Measurements from ENCODE around the gene KCNT1.

Gene KCNT1

DNA sequence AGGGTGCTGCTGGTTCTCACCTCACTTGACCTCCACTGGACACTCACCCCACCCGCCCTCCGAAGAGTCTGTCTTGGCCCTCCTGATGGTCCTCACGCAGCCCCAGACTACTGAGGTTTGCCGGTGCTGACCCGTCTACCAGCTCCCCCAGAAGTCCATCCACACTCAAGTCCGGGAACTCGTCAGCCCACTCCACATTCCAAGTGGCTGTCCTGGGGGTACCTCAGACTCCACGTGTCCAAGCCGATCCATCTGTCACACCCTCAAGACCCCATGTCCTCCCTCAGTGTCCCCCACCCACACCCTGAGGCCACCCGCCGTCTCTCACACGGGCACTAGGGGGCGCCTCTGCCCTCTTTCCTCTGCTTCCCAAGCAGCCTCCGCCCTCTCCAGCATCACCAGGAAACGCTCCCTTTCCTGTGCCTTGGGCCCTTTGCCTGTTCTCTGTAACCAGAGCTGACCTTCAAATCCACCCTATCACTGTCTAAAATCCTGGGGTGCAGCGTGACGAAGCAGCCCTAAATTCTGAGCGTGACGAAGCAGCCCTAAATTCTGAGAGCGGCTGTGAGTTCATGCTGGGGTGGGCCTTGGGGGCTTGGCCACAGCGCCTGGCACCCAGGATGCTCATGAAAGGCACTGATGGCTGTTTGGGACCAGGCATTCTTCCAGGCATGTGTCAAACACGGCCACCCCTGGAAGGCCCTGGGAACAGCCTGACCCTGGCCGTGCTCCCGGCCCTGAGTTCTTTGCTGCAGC lies 95.7 kb downstream of the KCNT1 start:
- DNase-seq (ENCODE audit: low read depth in 2 of 2), result no peak

DNA sequence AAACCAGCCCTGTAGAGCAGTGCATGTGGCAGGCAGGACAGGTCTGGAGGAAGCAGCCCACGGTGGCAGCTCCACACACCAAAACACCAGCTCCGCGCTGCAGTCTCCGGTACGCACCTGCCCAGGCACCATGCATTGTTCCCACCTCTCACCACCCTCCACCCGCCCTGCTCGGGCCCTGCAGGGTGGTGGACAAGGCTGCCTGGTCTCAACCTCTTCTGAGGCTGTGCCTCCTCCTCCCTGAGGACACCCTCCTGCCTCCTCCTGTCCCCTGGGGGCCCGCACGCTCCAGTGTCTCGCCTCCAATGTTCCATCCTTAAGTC lies 96.2 kb downstream of the KCNT1 start:
- no peak for DNase-seq (ENCODE audit: low read depth in 2 of 2)

GRCh38 chr9:135799261-135799660 lies 97.3 kb downstream of the KCNT1 start:
- no peak for DNase-seq (ENCODE audit: low read depth in 2 of 2)

GRCh38 chr9:135801070-135801469 lies 99.1 kb downstream of the KCNT1 start:
- DNase-seq (ENCODE audit: low read depth in 2 of 2), result no peak

DNA sequence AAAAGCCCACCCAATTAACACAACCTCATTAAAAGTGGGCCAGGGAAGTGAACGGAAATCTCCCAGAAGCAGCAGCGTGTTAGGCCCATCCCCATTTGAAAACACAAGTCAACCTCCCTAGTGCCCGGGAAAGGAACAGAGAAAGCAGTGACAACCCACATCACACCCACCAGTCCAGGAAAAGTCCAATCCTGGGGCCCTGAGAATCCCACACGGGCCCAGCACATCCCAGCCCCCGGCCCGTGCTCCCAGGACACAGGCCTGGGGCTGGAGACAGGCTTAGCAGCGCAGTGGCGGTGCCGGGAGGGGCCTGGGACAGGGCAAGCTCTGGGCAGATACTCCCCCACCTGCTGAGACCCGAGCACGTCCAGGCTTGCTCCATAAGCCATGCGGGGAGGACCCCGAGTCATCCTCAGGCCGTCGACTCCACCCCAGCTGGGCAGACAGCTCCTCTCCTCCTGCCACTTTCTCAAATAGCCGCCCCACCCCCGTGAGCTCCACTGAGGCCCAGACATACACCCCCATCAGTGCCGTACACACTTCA lies 101.0 kb downstream of the KCNT1 start:
- DNase-seq (ENCODE audit: low read depth in 2 of 2), result no peak

DNA sequence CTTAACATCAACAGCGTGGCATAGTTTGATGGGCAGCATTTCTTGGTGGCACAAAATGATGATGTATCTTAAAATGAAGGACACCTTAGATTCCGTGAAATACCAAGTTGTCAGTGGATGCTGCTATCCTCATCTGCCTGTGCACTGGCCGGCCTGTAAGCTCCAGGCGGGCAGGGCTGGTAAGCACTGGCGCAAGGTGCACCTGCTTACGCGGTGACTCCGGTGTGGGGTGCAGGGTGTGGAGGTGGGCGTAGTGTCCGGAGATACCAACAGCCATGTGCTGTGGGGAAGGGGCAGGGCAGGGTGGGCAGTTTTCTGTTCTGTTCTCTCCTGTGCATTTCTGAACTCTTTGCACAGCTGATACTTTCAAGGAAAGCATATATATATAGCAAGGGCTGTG lies 101.5 kb downstream of the KCNT1 start:
- DNase-seq (ENCODE audit: low read depth in 2 of 2), result no peak

- no peak for DNase-seq (ENCODE audit: low read depth in 2 of 2)
Measured at GRCh38 chr9:135804581-135805421, 102.8 kb downstream of the KCNT1 start.

- no peak for DNase-seq (ENCODE audit: low read depth in 2 of 2)
Measured at GRCh38 chr9:135805422-135806022, 103.5 kb downstream of the KCNT1 start.

- no peak for DNase-seq (ENCODE audit: low read depth in 2 of 2)
Measured at GRCh38 chr9:135809166-135809565, 107.2 kb downstream of the KCNT1 start.

DNA sequence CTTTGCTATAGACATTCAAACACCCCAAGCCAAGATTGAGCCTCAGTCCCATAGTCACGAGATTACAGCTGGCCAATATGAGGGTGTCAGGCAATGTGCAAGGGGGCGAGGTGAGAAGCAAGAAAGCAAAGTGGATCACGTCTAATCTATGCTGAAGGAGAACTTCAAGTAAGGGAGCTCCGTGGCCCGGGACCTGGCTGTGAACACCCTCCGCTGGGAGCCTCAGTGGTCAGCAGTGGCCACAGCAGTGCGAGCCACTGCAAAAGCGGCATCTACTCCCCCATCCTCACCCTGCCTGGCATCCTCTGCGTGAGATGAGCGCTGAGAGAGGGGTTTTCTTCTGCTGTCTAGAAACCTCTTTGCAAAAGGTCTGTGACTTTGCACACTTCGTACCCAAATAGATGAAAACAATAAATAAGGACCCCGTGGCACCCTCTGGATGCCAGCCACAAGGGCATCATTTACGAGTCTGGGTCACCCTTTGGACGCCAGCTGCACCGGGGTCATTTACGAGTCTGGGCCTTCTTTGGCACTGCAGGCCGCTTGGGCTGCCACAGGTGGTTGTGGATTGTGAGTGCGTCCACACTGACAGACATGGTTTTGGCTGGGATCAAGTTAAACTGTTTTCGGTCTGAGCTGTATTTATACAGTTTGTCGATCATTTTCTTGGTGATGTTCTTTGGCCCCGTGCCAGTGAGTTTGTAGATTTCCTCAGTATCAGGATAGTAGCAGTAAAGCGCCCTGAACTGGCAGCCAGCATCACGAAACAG lies 109.0 kb downstream of the KCNT1 start:
- DNase-seq (ENCODE audit: low read depth in 2 of 2), result no peak

DNA sequence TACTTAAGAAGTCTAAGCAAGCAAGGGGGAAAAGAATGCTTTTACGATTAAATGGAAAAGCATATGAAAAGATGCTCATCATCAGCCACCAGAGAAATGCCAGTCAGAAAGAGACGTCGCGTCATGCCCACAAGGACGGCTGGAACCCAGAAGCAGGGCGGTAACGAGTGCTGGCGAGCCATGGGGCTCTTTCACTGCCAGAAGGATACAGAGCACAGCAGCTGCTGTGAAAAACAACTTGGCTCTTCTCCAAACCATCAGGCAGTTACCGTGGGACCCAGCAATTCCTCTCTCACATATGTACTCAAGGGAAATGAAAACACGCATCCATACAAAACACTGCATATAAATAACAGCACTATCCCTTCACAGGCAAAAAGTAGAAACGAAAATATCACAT lies 109.8 kb downstream of the KCNT1 start:
- no peak for DNase-seq (ENCODE audit: low read depth in 2 of 2)

GRCh38 chr9:135812961-135813360 lies 111.0 kb downstream of the KCNT1 start:
- DNase-seq (ENCODE audit: low read depth in 2 of 2), result no peak

GRCh38 chr9:135813671-135814290 lies 111.8 kb downstream of the KCNT1 start:
- no peak for DNase-seq (ENCODE audit: low read depth in 2 of 2)

DNA sequence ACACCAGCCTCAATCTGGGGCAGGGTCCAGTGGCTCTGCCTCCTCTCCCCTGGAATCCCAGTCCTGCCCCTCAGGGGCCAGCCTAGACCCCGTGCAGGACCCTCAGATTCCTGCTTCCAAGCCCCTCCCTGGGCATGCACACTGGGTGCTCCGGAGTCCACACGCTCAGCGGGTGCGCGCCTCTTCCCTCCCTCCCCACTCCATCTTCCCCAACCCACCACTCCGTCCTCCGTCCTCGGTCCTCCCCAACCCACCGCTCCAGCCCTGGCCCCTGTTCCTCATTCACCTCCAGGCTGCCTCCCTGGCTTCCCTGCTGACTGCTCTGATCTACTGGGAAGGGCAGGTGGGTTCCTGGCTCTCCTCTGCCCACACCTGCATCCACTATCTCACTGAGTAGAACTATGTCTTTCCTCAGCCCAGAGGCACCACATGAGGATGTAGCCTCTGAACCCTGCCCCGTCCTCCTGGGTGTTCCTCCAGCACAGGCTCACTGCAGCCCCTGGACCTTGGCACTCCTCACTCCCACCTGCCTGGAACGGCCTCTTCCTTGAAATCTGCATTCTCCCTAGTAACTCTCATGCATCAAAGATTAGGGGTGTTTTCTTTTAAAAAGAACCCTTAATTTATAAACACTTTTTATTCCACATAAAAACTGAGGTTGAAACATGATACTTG lies 112.6 kb downstream of the KCNT1 start:
- no peak for DNase-seq (ENCODE audit: low read depth in 2 of 2)

- no peak for DNase-seq (ENCODE audit: low read depth in 2 of 2)
Measured at GRCh38 chr9:135815413-135815812, 113.4 kb downstream of the KCNT1 start.

DNA sequence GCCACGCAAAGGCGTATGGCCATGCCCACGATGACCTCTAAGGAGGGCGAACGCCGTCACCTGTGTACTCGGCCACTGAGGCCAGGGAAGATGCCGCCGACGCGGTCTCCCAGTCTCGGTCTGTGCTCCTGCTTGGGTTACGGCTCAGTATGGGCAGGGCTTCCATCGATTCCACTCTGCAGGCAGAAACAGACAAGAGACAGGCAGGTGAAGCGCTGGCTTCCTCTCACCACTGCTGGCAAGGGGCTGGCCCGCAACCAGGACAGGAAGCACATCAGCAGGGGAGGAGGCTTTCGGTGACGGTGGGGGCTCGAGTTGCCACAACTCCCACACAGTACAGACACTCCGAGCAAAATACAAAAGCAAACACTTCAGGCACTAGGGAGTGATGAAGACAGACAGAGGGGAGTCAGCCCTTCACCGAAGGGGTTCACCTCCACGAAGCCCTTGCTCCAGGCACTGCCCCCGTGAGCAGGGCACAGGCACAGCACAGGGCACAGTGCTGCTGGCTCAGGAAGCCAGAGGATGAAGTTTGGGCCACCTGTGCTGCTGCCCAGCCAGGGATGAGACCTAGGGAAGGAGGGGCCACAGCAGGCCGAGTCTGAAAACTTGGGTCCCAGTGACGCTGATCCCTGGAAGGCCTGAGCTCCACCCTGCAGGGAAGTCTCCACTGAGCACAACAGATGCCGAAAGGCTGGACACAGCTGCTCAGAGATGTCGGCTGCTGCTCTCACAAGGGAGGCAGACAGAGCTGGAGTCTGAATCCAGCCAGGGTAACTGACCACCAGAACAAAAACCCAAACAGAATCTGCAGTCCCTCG lies 114.1 kb downstream of the KCNT1 start:
- DNase-seq (ENCODE audit: low read depth in 2 of 2), result no peak

DNA sequence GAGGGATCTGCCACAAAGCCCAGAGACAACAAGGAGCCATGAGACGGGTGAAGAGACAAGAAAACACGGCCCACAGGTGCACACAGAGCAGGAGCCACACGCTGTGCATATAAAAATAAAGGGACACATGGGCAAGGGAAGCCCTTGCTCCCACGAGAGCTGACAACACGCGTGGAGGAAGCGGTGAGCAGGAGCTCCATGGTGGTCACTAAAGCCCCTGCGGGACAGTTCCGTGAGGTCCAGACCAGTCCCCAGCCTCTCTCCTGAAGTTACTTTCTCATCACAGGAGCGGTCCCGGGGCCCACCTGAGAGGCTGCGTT lies 114.6 kb downstream of the KCNT1 start:
- no peak for DNase-seq (ENCODE audit: low read depth in 2 of 2)

- no peak for DNase-seq (ENCODE audit: low read depth in 2 of 2)
Measured at GRCh38 chr9:135817951-135818717, 116.1 kb downstream of the KCNT1 start.

- DNase-seq (ENCODE audit: low read depth in 2 of 2), result no peak
Measured at GRCh38 chr9:135818718-135819475, 116.9 kb downstream of the KCNT1 start.

Measured in activated CD8-positive, alpha-beta memory T cell treated with anti-CD3 and anti-CD28 coated beads for 4 hours (primary cell).